Measurements from ENCODE around the gene FADS6. TPM values are rescaled to one million over a fixed set of nuclear protein-coding genes. Genes with fewer than 3 reads are reported as not detected.

FADS6 gene
- total RNA-seq, 4 donors from 2014 or later, result not detected

DNA sequence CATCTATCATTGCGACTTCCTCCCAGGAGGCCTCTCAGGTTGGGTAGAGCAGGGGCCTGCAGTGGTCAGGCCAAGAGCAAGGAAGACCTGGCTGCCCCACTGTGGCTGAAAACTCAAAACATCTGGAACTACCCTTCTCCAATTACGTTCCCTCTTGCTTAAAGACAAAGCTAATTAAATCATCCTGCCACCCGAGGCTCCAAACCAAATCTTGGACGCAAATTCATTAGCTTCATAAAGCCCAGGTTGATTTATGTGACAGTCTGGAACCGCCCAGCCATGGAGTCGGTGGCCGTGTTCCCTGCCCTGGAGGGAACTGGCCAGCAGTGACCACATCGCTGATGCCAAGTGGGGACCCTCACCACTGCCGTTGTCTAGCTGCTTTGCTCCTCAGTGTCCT is 55.2 kb downstream of the FADS6 start:
- no peaks in the 10 kb centered on the region for H3K9me3 ChIP-seq
- intact Hi-C loops (cut with DNase I; ENCODE audit: low total_unique reads) (no loop called here), in situ Hi-C loops (cut with MboI; ENCODE audit: low sequenced_read_pairs in 4 of 4) (no loop called here)
- peaks cover 0 to 12% (median 5%) of the 10 kb centered on the region in 3 donors for H3K27me3 ChIP-seq
- no peak for TF ChIP-seq POLR2A (IDR thresholded peaks at IDR 0.05)
- TF ChIP-seq, protein P1, sequence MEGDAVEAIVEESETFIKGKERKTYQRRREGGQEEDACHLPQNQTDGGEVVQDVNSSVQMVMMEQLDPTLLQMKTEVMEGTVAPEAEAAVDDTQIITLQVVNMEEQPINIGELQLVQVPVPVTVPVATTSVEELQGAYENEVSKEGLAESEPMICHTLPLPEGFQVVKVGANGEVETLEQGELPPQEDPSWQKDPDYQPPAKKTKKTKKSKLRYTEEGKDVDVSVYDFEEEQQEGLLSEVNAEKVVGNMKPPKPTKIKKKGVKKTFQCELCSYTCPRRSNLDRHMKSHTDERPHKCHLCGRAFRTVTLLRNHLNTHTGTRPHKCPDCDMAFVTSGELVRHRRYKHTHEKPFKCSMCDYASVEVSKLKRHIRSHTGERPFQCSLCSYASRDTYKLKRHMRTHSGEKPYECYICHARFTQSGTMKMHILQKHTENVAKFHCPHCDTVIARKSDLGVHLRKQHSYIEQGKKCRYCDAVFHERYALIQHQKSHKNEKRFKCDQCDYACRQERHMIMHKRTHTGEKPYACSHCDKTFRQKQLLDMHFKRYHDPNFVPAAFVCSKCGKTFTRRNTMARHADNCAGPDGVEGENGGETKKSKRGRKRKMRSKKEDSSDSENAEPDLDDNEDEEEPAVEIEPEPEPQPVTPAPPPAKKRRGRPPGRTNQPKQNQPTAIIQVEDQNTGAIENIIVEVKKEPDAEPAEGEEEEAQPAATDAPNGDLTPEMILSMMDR (IDR thresholded peaks at IDR 0.05 in 4 of 5, conservative IDR thresholded peaks at IDR 0.05 in 1 of 5), result no peak
- H3K27ac ChIP-seq, result no peak overlapping the region
- H3K4me1 ChIP-seq, result peaks cover 15 to 17% of the 10 kb centered on the region in 2 donors
- peaks cover 0 to 9% of the 10 kb centered on the region in 2 donors for H3K36me3 ChIP-seq
- ATAC-seq (no peak), DNase-seq (no peak)
- H3K4me3 ChIP-seq, result no peak overlapping the region

DNA sequence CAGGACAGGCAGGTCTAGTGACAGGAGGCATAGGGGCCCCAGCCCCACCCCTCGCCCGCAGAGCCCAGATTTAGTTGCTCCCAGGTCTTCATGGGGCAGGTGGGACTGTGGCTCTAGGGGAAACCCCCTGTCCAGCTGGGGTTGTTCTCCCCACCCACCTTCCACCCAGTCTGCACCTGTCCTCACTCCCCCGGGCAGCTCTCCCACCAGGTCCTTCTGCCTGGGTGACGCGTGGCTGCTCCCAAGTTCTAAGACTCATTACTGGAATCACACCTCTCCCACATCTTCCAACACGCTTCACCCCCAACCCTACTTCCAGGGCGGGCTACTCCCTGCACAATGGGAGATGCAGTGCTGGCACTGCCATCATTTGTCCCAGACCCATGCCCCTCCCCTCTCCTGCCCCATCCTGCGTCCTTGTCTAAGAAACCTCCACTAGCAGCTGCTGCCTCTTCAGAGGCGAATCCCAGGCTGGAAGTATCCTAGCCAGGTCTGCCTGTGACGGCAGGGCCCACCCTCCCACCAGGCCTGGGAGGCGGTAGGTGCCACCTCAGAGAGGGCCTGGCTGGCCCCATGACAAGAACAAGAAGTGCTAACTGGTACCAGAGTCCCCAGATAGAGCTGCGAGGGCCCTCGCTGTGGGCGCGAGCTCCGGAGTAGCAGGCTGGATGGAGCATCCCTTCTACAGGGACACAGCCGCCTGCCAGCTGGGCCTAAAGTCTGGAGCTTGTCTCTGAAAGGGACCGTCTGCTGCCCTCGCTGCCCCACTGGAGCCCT is 56.6 kb downstream of the FADS6 start:
- intact Hi-C loops (cut with DNase I; ENCODE audit: low total_unique reads), result no loop called here
- in situ Hi-C loops (cut with MboI; ENCODE audit: low sequenced_read_pairs in 4 of 4), result no loop called here
- DNase-seq, result no peak
- Histone ChIP-seq H3K36me3 (peaks cover 0 to 9% of the 10 kb centered on the region in 2 donors), H3K4me3 (no peak overlapping the region), H3K9me3 (no peaks in the 10 kb centered on the region), H3K27ac (no peak overlapping the region), H3K27me3 (peaks cover 0 to 4% (median 3%) of the 10 kb centered on the region in 3 donors), H3K4me1 (peaks cover 15% of the 10 kb centered on the region in 2 donors)
- TF ChIP-seq POLR2A (IDR thresholded peaks at IDR 0.05), result no peak
- TF ChIP-seq, protein P1 (IDR thresholded peaks at IDR 0.05 in 4 of 5, conservative IDR thresholded peaks at IDR 0.05 in 1 of 5), result no peak
- no peak for ATAC-seq

DNA sequence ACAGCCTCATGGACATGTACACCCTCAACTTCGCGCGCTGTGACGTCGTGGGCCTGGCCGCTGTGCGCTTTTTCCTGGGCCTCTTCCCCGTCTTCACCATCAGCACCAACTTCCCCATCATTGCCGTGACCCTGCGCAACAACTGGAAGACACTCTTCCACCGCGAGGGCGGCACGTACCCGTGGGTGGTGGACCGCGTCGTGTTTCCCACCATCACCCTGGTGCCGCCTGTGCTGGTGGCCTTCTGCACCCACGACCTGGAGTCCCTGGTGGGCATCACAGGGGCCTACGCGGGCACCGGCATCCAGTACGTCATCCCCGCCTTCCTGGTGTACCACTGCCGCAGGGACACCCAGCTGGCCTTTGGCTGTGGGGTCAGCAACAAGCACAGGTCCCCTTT is 57.2 kb downstream of the FADS6 start:
- peaks cover 0 to 9% of the 10 kb centered on the region in 2 donors for H3K36me3 ChIP-seq
- H3K9me3 ChIP-seq, result no peaks in the 10 kb centered on the region
- intact Hi-C loops (cut with DNase I; ENCODE audit: low total_unique reads) (no loop called here), in situ Hi-C loops (cut with MboI; ENCODE audit: low sequenced_read_pairs in 4 of 4) (no loop called here)
- ATAC-seq (no peak), DNase-seq (no peak)
- H3K4me3 ChIP-seq, result no peak overlapping the region
- peaks cover 8 to 9% of the 10 kb centered on the region in 2 donors for H3K4me1 ChIP-seq
- TF ChIP-seq, protein P1 (IDR thresholded peaks at IDR 0.05 in 4 of 5, conservative IDR thresholded peaks at IDR 0.05 in 1 of 5), result no peak
- no peak for TF ChIP-seq POLR2A (IDR thresholded peaks at IDR 0.05)
- no peak overlapping the region for H3K27ac ChIP-seq
- peaks cover 0 to 3% (median 0%) of the 10 kb centered on the region in 3 donors for H3K27me3 ChIP-seq

DNA sequence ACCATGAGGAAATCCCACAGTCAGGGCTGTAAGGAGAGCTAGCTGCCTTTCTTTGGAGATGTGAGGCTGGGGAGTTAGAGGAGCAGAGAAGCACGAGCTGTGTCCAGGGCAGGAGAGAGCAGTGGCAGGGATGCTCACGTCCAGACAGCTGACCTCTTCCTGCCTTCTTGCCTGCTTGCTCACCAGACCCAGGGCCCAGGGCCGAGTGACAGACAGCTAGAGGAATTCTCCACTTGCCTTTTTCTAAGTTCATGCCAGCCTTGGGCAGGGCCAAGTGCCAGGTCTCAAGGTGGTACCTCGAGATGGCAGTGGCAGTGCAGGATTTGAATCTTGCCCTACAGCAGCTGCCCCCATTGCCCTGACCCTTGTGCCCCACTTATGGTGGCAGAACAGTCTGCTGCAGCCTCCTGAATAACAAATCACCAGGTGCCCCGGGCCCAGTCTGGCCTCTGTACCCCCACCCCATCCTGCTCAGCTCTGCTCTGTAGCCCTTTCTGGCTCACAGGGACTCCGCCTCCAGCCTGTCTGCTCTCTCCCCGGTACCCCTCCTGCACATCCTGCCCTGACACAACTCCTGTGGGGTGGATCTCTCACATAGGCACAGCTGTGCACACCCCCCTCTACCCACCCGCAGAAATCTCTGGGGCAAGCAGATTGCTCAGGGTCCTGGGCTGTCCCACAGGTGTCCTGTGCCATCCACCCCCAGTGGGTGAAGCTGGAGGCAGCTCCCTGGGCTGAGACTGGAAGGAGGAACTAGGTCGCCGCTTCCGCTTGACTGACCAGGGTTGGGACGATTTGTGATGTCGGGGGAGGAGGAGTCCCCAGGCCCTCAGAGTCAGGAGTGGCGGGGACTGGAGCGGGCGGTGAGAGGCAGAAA is 59.7 kb downstream of the FADS6 start:
- no peaks in the 10 kb centered on the region for H3K4me1 ChIP-seq
- H3K36me3 ChIP-seq, result peaks cover 0 to 9% of the 10 kb centered on the region in 2 donors
- H3K4me3 ChIP-seq, result no peak overlapping the region
- peak; percentile 20 to 23 for DNase-seq
- in situ Hi-C loops (cut with MboI; ENCODE audit: low sequenced_read_pairs in 4 of 4), result no loop called here
- no peak for TF ChIP-seq POLR2A (IDR thresholded peaks at IDR 0.05)
- TF ChIP-seq, protein P1 (IDR thresholded peaks at IDR 0.05 in 4 of 5, conservative IDR thresholded peaks at IDR 0.05 in 1 of 5), result no peak
- intact Hi-C loops (cut with DNase I; ENCODE audit: low total_unique reads), result no loop called here
- no peak overlapping the region for H3K27ac ChIP-seq
- no peaks in the 10 kb centered on the region for H3K9me3 ChIP-seq
- H3K27me3 ChIP-seq, result no peaks in the 10 kb centered on the region
- no peak for ATAC-seq

Data from gastrocnemius medialis (tissue), 4 donors.